IMR-90 (cell line): ENCODE data around the gene LRRC8B. TPM values are rescaled to one million over a fixed set of nuclear protein-coding genes. Genes with fewer than 3 reads are reported as not detected.

Source experiments
- ATAC-seq: fragments of 200-7000 bp; cut with Tn5 transposase; 2 replicates; pipeline ENCODE4 v1.9.1; 2020; ENCODE audit warnings: low read depth, mild to moderate bottlenecking, moderate library complexity
- BruUV-seq: library from RNA; stranded (reverse); fragments of 400-500 nt; replicated peaks from 2 replicates; lab custom pipeline; 2021; lab: Mats Ljungman, UMichigan
- CTCF ChIA-PET: fragments of 300-600 bp; formaldehyde crosslinking; extraction: SDS; loops from one replicate; lab custom pipeline; 2021; ENCODE audit warnings: antibody characterized with exemption; lab: Yijun Ruan, JAX
- POLR2A ChIA-PET: fragments of 300-600 bp; sonication (Branson Sonifier 250); formaldehyde crosslinking; loops from one replicate; lab custom pipeline; 2022; ENCODE audit warnings: antibody characterized with exemption; ENCODE audit not compliant: unreplicated experiment; lab: Charles Lee
- DNase-seq: peaks from one replicate; pipeline ENCODE4 v3.0.0; 2013
- H2AFZ ChIP-seq: replicated peaks from 2 replicates; pipeline ENCODE3; 2013; ENCODE audit warnings: low read length, mild to moderate bottlenecking; ENCODE audit not compliant: poor library complexity
- H2AK5ac ChIP-seq: 2 replicates; pipeline ENCODE4 v1.6.1; 2013; ENCODE audit warnings: low read depth, low read length, inconsistent platforms
- H2AK9ac ChIP-seq: replicated peaks from 2 replicates; pipeline ENCODE3; 2013; ENCODE audit warnings: mild to moderate bottlenecking, low read depth, low read length, moderate library complexity; ENCODE audit not compliant: poor library complexity
- H2BK120ac ChIP-seq: 2 replicates; pipeline ENCODE4 v1.6.1; 2013; ENCODE audit warnings: low read depth, low read length, inconsistent platforms
- H2BK15ac ChIP-seq: 3 replicates; pipeline ENCODE4 v1.6.1; 2013; ENCODE audit warnings: low read depth, low read length, inconsistent platforms
- H2BK20ac ChIP-seq: 2 replicates; pipeline ENCODE4 v1.6.1; 2013; ENCODE audit warnings: low read depth, mild to moderate bottlenecking, inconsistent platforms, low read length, moderate library complexity
- H2BK5ac ChIP-seq: 2 replicates; pipeline ENCODE4 v1.6.1; 2013; ENCODE audit warnings: mild to moderate bottlenecking, low read depth, low read length, inconsistent platforms; ENCODE audit not compliant: poor library complexity, severe bottlenecking
- H3K14ac ChIP-seq: replicated peaks from 2 replicates; pipeline ENCODE4 v1.6.1; 2013; ENCODE audit warnings: low read depth, low read length, inconsistent platforms
- H3K18ac ChIP-seq: 2 replicates; pipeline ENCODE4 v1.6.1; 2013; ENCODE audit warnings: low read depth, low read length, control low read depth
- H3K23ac ChIP-seq: 2 replicates; pipeline ENCODE4 v1.6.1; 2013; ENCODE audit warnings: low read depth, low read length, inconsistent platforms
- H3K27ac ChIP-seq: 2 replicates; pipeline ENCODE4 v1.5.1; 2013; ENCODE audit warnings: mild to moderate bottlenecking, control low read depth, low read length; ENCODE audit not compliant: insufficient read depth
- H3K27me3 ChIP-seq: 2 replicates; pipeline ENCODE4 v1.6.1; 2013; ENCODE audit warnings: low read length; ENCODE audit not compliant: control insufficient read depth, insufficient read depth
- H3K36me3 ChIP-seq: 2 replicates; pipeline ENCODE4 v1.6.1; 2013; ENCODE audit warnings: low read length, mixed read lengths; ENCODE audit not compliant: control insufficient read depth, insufficient read depth
- H3K4ac ChIP-seq: 2 replicates; pipeline ENCODE4 v1.6.1; 2013; ENCODE audit warnings: low read depth, low read length, inconsistent platforms
- H3K4me1 ChIP-seq: 2 replicates; pipeline ENCODE4 v1.6.1; 2013; ENCODE audit warnings: low read length, mixed read lengths; ENCODE audit not compliant: control insufficient read depth, insufficient read depth
- H3K4me2 ChIP-seq: 2 replicates; pipeline ENCODE4 v1.6.1; 2013; ENCODE audit warnings: low read depth, mild to moderate bottlenecking, control low read depth, low read length, moderate library complexity
- H3K4me3 ChIP-seq: 2 replicates; pipeline ENCODE4 v1.5.1; 2013; ENCODE audit warnings: low read depth, mild to moderate bottlenecking, control low read depth, low read length, moderate library complexity; ENCODE audit not compliant: insufficient read depth
- H3K56ac ChIP-seq: 2 replicates; pipeline ENCODE4 v1.6.1; 2013; ENCODE audit warnings: low read length, inconsistent platforms; ENCODE audit not compliant: insufficient read depth; ENCODE audit errors: extremely low read depth
- H3K79me1 ChIP-seq, 2 experiments: 2 replicates each; pipeline ENCODE4 v1.6.1; 2013; ENCODE audit warnings: low read length in 2 of 2, inconsistent platforms in 1 of 2, low read depth in 1 of 2
- H3K9ac ChIP-seq: 2 replicates; pipeline ENCODE4 v1.6.1; 2013; ENCODE audit warnings: low read depth, low read length, control low read depth
- H3K9me1 ChIP-seq: 2 replicates; pipeline ENCODE4 v1.6.1; 2013; ENCODE audit warnings: low read length, inconsistent platforms; ENCODE audit not compliant: insufficient read depth
- H3K9me3 ChIP-seq: 2 replicates; pipeline ENCODE4 v1.6.1; 2013; ENCODE audit warnings: low read length; ENCODE audit not compliant: control insufficient read depth, insufficient read depth
- H4K20me1 ChIP-seq: 2 replicates; pipeline ENCODE4 v1.6.1; 2013; ENCODE audit warnings: low read length, inconsistent platforms; ENCODE audit not compliant: insufficient read depth
- H4K5ac ChIP-seq: 2 replicates; pipeline ENCODE4 v1.6.1; 2013; ENCODE audit warnings: mild to moderate bottlenecking, low read depth, low read length, control low read depth
- H4K8ac ChIP-seq, 2 experiments: 2 replicates each; pipeline ENCODE4 v1.6.1; 2013; ENCODE audit warnings: low read depth in 2 of 2, low read length in 2 of 2, control low read depth in 1 of 2, inconsistent platforms in 1 of 2
- H4K91ac ChIP-seq: 2 replicates; pipeline ENCODE4 v1.6.1; 2013; ENCODE audit warnings: low read depth, low read length, inconsistent platforms; ENCODE audit not compliant: insufficient read depth
- BHLHE40 ChIP-seq: fragments of 150-350 bp; IDR thresholded peaks from 2 replicates; pipeline ENCODE4 v1.6.1; 2016; ENCODE audit warnings: mild to moderate bottlenecking, low read depth, low read length
- CEBPB ChIP-seq: IDR thresholded peaks from 2 replicates; pipeline ENCODE4 v1.6.1; 2012; ENCODE audit warnings: low read depth, low read length, improper control_type of control experiment
- CHD1 ChIP-seq: IDR thresholded peaks from 2 replicates; pipeline ENCODE4 v1.6.1; 2012; ENCODE audit warnings: low read depth, low read length, improper control_type of control experiment
- FOS ChIP-seq: fragments of 150-350 bp; IDR thresholded peaks from 2 replicates; pipeline ENCODE4 v1.6.1; 2016; ENCODE audit warnings: low read depth, low read length
- MAFK ChIP-seq: IDR thresholded peaks from 2 replicates; pipeline ENCODE4 v1.6.1; 2012; ENCODE audit warnings: low read depth, low read length, improper control_type of control experiment
- MAZ ChIP-seq: IDR thresholded peaks from 2 replicates; pipeline ENCODE4 v1.6.1; 2012; ENCODE audit warnings: low read depth, mild to moderate bottlenecking, low read length, improper control_type of control experiment, moderate library complexity, borderline replicate concordance
- MXI1 ChIP-seq: IDR thresholded peaks from 2 replicates; pipeline ENCODE4 v1.6.1; 2012; ENCODE audit warnings: low read depth, mild to moderate bottlenecking, low read length, moderate library complexity, borderline replicate concordance
- NFE2L2 ChIP-seq: fragments of 150-350 bp; IDR thresholded peaks from 2 replicates; pipeline ENCODE4 v1.6.1; 2016; ENCODE audit warnings: low read depth, mild to moderate bottlenecking, low read length
- POLR2A ChIP-seq: IDR thresholded peaks from 2 replicates; pipeline ENCODE4 v1.6.1; 2012; ENCODE audit warnings: mild to moderate bottlenecking, low read depth, low read length
- RAD21 ChIP-seq: IDR thresholded peaks from 2 replicates; pipeline ENCODE4 v1.6.1; 2012; ENCODE audit warnings: low read length, improper control_type of control experiment
- RCOR1 ChIP-seq: IDR thresholded peaks from 2 replicates; pipeline ENCODE4 v1.6.1; 2012; ENCODE audit warnings: mild to moderate bottlenecking, low read length, improper control_type of control experiment; ENCODE audit not compliant: insufficient replicate concordance
- RFX5 ChIP-seq: IDR thresholded peaks from 2 replicates; pipeline ENCODE4 v1.8.0; 2012; ENCODE audit warnings: low read depth, mild to moderate bottlenecking, low read length, moderate library complexity
- SMC3 ChIP-seq: fragments of 150-350 bp; IDR thresholded peaks from 2 replicates; pipeline ENCODE4 v1.6.1; 2016; ENCODE audit warnings: low read depth, mild to moderate bottlenecking, antibody characterized with exemption, low read length, moderate library complexity
- USF2 ChIP-seq: fragments of 150-350 bp; IDR thresholded peaks from 2 replicates; pipeline ENCODE4 v1.6.1; 2017; ENCODE audit warnings: mild to moderate bottlenecking, antibody characterized with exemption, low read length, low read depth
- WGBS, 2 experiments: methylation state at CpG; one replicate each; pipeline versions ENCODE4 v1.1.5 to v1.1.7; 2013; ENCODE audit warnings: missing lambda C conversion rate in 2 of 2; ENCODE audit not compliant: insufficient read length in 1 of 2; ENCODE audit errors: extremely low coverage in 2 of 2; 5-methylcytosine and 5-hydroxymethylcytosine counted together
- dilution Hi-C: fragments of 300-500 bp; cut with HindIII; formaldehyde crosslinking; loops from one replicate; pipeline ENCODE4 v1.14.3; 2018; ENCODE audit warnings: low sequenced_read_pairs; ENCODE audit not compliant: unreplicated experiment
- in situ Hi-C: fragments of 300-500 bp; cut with MboI; formaldehyde crosslinking; loops from 3 replicates; pipeline ENCODE4 v1.14.3; 2019; ENCODE audit warnings: low sequenced_read_pairs, inconsistent platforms, mixed read lengths
- intact Hi-C: fragments of 100-400 bp; cut with micrococcal nuclease; formaldehyde crosslinking; loops from 2 replicates; pipeline ENCODE4 v1.10.0; 2022
- polyA plus RNA-seq, 3 experiments: library from polyadenylated mRNA; depleted of rRNA; stranded (reverse); fragments of >200 nt; gene quantifications; 2 replicates each; pipeline ENCODE4 v1.2.3, GENCODE V29; 2012; ENCODE audit warnings: low replicate concordance in 1 of 3
- total RNA-seq: library from RNA; depleted of rRNA; stranded (reverse); fragments of >200 nt; gene quantifications from 2 replicates; pipeline ENCODE4 v1.2.3, GENCODE V29; 2012
- TF ChIP-seq, protein P1 (sequence below): conservative IDR thresholded peaks from 2 replicates; pipeline ENCODE4 v1.5.1; 2012; ENCODE audit warnings: mild to moderate bottlenecking, low read depth, low read length, improper control_type of control experiment
- TF ChIP-seq, protein P2 (sequence below): fragments of 150-350 bp; IDR thresholded peaks from 2 replicates; pipeline ENCODE4 v1.6.1; 2016; ENCODE audit warnings: low read depth, mild to moderate bottlenecking, low read length, moderate library complexity, borderline replicate concordance

Gene LRRC8B
- total and polyA plus RNA-seq, 2 of the 4 experiments (the other 2 are of a cell fraction), result 0.74 to 1.8 TPM

GRCh38 chr1:89550995-89551394, 26.4 kb downstream of the LRRC8B start:
- no peak overlapping the region for H4K91ac ChIP-seq
- H3K4ac ChIP-seq, result no peak overlapping the region
- no peaks in the 10 kb centered on the region for H3K9me3 ChIP-seq
- no peak overlapping the region for H2BK20ac ChIP-seq
- no peaks in the 10 kb centered on the region for H3K9me1 ChIP-seq
- H3K4me3 ChIP-seq, result no peak overlapping the region
- no peak overlapping the region for H2BK15ac ChIP-seq
- TF ChIP-seq MAZ, result no peak
- no peak for TF ChIP-seq POLR2A
- TF ChIP-seq CEBPB, result no peak
- no peak for TF ChIP-seq FOS
- TF ChIP-seq, protein P1, sequence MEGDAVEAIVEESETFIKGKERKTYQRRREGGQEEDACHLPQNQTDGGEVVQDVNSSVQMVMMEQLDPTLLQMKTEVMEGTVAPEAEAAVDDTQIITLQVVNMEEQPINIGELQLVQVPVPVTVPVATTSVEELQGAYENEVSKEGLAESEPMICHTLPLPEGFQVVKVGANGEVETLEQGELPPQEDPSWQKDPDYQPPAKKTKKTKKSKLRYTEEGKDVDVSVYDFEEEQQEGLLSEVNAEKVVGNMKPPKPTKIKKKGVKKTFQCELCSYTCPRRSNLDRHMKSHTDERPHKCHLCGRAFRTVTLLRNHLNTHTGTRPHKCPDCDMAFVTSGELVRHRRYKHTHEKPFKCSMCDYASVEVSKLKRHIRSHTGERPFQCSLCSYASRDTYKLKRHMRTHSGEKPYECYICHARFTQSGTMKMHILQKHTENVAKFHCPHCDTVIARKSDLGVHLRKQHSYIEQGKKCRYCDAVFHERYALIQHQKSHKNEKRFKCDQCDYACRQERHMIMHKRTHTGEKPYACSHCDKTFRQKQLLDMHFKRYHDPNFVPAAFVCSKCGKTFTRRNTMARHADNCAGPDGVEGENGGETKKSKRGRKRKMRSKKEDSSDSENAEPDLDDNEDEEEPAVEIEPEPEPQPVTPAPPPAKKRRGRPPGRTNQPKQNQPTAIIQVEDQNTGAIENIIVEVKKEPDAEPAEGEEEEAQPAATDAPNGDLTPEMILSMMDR, result no peak
- no peak for TF ChIP-seq NFE2L2
- TF ChIP-seq CHD1, result no peak
- TF ChIP-seq USF2, result no peak
- TF ChIP-seq RFX5, result no peak
- TF ChIP-seq BHLHE40, result no peak
- TF ChIP-seq, protein P2, sequence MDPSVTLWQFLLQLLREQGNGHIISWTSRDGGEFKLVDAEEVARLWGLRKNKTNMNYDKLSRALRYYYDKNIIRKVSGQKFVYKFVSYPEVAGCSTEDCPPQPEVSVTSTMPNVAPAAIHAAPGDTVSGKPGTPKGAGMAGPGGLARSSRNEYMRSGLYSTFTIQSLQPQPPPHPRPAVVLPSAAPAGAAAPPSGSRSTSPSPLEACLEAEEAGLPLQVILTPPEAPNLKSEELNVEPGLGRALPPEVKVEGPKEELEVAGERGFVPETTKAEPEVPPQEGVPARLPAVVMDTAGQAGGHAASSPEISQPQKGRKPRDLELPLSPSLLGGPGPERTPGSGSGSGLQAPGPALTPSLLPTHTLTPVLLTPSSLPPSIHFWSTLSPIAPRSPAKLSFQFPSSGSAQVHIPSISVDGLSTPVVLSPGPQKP, result no peak
- TF ChIP-seq SMC3, result no peak
- TF ChIP-seq RCOR1, result no peak
- TF ChIP-seq MAFK, result no peak
- no peak for TF ChIP-seq MXI1
- TF ChIP-seq RAD21, result no peak
- ChIA-PET POLR2A (no interaction called here), CTCF (no interaction called here)
- H2AFZ ChIP-seq, result no peak overlapping the region
- H3K56ac ChIP-seq, result no peak overlapping the region
- H2AK5ac ChIP-seq, result no peak overlapping the region
- intact Hi-C loops (no loop called here), in situ Hi-C loops (no loop called here), dilution Hi-C loops (no loop called here)
- no TSS peak for BruUV-seq
- no peak overlapping the region for H3K23ac ChIP-seq
- no peak overlapping the region for H3K14ac ChIP-seq
- H4K8ac ChIP-seq, result no peak overlapping the region
- DNase-seq (no peak), ATAC-seq (no peak)
- no peak overlapping the region for H2AK9ac ChIP-seq
- no peaks in the 10 kb centered on the region for H3K79me1 ChIP-seq
- H2BK120ac ChIP-seq, result no peak overlapping the region
- no peak overlapping the region for H2BK5ac ChIP-seq
- H4K20me1 ChIP-seq, result no peaks in the 10 kb centered on the region
- no peak overlapping the region for H3K9ac ChIP-seq
- no CpG with 5 or more reads among the region's 5 CpGs for WGBS, 2 experiments
- H3K27me3 ChIP-seq, result no peaks in the 10 kb centered on the region
- no peak overlapping the region for H3K18ac ChIP-seq
- H3K4me1 ChIP-seq, result no peaks in the 10 kb centered on the region
- H4K5ac ChIP-seq, result no peak overlapping the region
- H3K27ac ChIP-seq, result no peak overlapping the region
- H3K36me3 ChIP-seq, result no peaks in the 10 kb centered on the region
- H3K4me2 ChIP-seq, result no peak overlapping the region
